ENCODE data around the gene MICU1.
"Not testable (repeated sequence)": the region's sequence is repeated elsewhere in the genome, so short reads cannot be mapped to it uniquely, and the experiment has no call there.

The MICU1 gene

DNA sequence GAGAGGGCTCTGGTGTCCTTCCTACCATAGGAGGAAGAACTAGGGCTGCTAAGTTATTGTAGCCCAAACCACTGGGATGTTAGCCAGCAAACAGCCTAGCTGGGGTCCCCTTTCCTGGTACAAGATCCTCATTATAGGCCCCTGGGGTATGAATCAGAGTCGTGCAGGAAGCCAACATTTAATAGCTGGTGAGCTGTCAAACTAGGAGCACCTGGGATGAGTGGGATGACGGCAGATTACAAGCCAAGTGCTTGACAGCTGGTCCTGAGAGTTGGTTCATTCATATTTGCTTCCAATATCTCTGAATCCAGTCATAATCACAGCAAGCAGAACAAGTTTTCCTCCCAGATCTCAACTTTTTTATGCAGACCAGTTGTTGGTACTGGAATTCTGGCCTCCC lies 246.1 kb downstream of the MICU1 start:
- in situ Hi-C loops (cut with HindIII; ENCODE audit: low pct_ligation_motif_present, low pct_unique_long_range_greater_than_20kb, low sequenced_read_pairs): no loop called here
- no peak for DNase-seq

DNA sequence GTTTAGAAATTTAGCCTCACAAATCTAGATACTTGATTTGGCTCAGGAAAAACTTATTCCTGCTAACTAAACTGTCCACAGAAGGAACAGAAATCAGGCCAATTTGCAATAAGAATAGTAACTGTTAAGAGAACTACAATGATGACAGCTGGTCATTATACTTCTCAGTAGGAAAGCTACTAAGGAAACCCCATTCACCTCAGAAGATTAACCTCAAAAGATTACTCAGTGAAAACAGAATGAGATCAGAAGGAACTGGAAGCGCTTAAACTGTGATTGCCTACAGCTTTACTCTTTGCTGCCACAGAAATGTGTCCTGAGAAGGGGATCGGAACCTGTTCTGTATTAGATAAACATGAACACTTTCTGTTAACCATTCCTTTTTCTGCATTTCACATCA lies 246.8 kb downstream of the MICU1 start:
- in situ Hi-C loops (cut with HindIII; ENCODE audit: low pct_ligation_motif_present, low pct_unique_long_range_greater_than_20kb, low sequenced_read_pairs): no loop called here
- no peak for DNase-seq

DNA sequence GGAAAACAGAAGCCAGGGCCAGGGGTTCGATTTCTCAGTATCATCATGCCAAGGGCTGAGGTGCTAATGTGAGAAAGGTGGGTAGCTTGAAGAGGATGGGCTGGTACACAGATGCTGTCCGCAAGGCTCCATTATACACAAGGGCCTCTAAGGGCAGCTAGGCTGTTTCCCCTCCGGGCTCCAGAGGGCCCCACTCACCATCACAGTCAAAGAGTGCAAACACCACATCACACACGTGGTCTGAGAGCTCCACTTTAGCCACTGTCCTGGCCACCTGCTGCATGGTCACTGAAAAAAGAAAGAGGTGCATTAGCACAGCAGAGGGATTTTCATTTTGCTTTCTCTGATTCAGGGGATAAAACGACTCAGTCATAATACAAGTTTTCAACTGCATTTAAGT lies 250.3 kb downstream of the MICU1 start:
- DNase-seq: peak; percentile 19

DNA sequence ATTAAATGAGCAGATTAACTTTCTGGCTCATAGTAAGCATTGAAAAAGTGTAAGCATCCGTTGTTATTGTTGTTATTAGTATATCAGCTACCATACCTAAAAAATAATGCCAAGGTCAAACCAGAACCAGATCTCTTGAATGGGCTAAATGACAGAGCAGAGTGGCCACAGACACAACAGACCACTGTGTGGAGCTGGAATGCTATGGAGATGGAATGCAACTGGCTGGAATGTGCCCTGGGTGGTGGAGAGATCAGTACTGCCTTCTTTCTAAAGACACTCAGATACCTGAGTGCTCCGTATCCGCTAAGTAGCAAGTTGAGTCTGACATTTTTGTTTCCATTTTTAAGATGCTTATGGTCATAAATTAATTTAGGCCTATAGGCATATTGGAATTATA lies 250.7 kb downstream of the MICU1 start:
- in situ Hi-C loops (cut with HindIII; ENCODE audit: low pct_ligation_motif_present, low pct_unique_long_range_greater_than_20kb, low sequenced_read_pairs): no loop called here
- DNase-seq: no peak

More for the DNA sequence above, 250.3 kb downstream of the MICU1 start:
- in situ Hi-C loops (cut with HindIII; ENCODE audit: low pct_ligation_motif_present, low pct_unique_long_range_greater_than_20kb, low sequenced_read_pairs): no loop called here

DNA sequence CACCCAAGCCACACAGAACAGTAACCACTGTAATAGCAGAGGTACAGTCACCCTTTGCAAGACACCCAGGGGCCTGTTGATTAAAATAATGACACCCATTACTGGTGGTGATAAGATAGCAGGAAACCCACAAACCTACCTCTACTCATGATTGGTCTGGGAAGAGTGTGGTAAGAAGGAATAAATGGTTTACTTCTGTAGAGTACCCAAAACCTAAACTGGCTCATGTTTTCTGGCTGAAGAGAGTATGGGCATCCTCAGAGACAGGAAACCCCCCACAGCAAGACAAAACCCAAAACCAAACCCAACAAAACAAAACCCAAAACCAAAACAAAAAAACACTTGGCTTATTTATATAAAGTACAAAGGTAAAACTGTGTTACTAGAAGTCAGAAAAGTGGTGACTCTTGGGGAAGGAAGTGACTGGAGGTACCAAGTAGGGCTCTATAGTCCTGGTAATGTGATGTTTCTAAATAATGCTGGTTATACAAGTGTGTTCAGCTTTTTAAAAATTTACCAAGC lies 255.6 kb downstream of the MICU1 start:
- DNase-seq: no peak
- in situ Hi-C loops (cut with HindIII; ENCODE audit: low pct_ligation_motif_present, low pct_unique_long_range_greater_than_20kb, low sequenced_read_pairs): no loop called here

DNA sequence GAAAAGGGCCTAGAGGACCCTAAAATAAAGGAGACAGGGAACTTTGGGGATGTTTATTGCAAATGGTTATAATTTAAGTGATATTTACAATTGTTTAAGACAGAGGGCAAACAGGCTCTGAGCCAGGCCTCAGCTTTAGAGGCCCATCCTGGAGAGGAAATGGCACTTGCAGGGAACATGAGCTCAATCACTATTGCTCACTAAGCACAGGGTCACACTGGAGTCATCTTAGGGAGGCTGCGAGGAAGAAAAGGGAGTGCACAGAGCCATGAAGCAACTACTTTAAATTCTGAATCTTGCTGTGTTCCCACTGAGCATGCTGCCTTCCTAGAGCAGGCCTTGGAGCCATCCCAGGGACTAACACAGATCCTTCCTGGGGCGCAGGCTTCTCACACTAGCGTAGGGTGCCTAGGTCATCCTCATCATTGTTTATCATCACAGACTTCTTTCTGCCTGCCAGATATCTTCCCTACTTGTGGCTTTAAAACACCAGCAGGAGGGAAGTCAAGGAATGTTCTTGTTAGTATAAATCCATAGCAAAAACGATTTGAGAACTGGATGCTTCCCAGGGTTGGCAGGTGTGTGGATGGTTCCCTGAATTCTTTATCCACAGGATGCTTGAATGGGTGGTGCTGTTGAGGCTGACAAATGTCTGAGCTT lies 258.4 kb downstream of the MICU1 start:
- no peak for DNase-seq
- in situ Hi-C loops (cut with HindIII; ENCODE audit: low pct_ligation_motif_present, low pct_unique_long_range_greater_than_20kb, low sequenced_read_pairs): no loop called here

DNA sequence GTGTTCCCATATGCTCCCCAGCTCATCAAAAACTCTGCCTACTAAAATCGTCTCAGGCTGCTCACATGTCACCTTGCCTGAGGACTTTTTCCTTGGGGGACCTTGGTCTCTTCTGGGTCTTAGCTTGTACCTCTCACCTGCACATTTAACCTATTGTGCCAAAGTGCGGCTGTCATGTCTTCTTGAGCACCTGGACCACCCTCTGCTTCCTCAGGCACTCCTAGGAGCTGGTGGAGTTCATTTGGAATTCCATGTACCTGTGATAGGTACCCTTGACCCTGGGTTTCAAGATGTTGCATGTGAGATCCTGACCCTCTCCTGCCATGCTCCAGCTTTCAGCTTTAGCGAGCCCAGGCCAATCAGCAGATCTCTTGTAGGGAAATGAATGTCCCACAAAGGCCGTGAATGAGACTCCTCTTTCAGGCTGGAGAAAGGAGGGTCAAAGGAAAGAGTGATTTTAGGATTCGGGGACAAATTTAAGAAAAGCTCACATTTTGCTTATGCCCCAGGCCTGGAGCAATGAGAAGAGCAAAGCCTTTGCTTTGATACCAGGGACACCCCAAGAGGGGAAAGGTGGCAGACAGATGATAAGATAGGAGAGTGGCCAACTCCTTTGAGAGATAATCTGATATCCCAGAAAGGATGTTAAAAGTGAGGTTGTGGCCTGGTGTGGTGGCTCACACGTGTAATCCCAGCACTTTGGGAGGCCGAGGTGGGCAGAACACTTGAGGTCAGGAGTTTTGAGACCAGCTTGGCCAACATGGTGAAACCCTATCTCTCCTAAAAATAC lies 260.6 kb downstream of the MICU1 start:
- no peak for DNase-seq
- in situ Hi-C loops (cut with HindIII; ENCODE audit: low pct_ligation_motif_present, low pct_unique_long_range_greater_than_20kb, low sequenced_read_pairs): no loop called here

DNA sequence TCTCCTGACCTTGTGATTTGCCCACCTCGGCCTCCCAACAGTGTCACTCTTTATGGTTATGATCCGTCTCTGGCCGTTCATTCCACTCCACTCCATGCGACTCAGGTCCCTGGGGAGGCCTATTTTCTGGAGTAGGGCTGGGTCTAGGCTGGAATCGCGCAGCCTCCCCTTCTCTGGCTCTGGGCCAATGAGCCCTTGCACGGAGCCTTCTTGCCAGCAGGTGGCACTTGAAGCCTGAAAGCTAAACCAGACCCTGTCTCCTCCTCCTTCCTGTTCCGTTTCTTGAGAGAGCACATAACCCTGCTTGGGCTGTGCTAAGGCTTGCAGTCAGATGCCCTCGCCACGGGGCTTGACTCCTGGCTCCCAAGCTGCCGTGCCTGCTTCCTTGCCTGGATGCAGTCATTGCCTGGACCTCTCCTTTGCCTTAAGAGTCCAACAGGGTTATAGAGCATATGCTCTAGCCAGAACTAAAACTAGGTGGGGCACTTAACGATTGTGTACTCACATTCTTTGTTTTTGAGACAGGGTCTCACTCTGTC lies 261.6 kb downstream of the MICU1 start:
- in situ Hi-C loops (cut with HindIII; ENCODE audit: low pct_ligation_motif_present, low pct_unique_long_range_greater_than_20kb, low sequenced_read_pairs): no loop called here
- DNase-seq: peak; percentile 97

DNA sequence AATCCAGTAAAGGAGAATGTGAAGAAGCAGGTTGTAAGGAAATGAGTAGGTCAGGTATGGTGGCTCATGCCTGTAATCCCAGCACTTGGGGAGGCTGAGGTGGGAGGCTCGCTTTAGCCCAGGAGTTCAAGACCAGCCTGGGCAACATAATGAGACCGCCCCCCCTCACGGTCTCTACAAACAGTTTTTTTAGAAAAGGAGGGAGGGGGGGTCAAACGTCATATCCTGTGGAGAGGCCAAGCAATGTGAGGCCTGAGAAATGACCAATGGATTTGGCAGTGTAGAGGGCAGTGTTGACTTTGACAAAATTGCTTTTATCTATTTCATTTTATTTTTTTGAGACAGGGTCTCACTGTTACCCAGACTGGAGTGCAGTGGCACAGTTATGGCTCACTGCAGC lies 268.9 kb downstream of the MICU1 start:
- in situ Hi-C loops (cut with HindIII; ENCODE audit: low pct_ligation_motif_present, low pct_unique_long_range_greater_than_20kb, low sequenced_read_pairs): no loop called here
- DNase-seq: no peak

DNA sequence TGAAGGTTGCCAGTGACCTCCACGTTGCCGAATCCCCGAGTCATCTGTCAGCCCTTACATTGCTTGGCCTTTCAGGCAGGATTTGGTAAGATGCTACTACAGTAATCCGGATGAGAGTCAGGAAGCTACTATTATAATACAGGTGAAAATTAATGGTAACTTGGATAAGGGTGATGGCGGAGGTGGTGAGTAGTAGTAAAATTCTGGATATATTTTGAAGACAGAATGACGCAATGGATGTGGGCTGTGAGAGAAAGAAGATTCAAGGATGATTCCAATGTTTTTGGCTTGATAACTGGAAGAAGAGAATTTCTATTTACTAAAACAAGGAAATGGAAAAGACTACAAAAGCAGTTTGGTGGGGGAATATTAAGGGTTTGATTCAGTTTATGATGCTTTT lies 269.8 kb downstream of the MICU1 start:
- DNase-seq: no peak
- in situ Hi-C loops (cut with HindIII; ENCODE audit: low pct_ligation_motif_present, low pct_unique_long_range_greater_than_20kb, low sequenced_read_pairs): no loop called here

DNA sequence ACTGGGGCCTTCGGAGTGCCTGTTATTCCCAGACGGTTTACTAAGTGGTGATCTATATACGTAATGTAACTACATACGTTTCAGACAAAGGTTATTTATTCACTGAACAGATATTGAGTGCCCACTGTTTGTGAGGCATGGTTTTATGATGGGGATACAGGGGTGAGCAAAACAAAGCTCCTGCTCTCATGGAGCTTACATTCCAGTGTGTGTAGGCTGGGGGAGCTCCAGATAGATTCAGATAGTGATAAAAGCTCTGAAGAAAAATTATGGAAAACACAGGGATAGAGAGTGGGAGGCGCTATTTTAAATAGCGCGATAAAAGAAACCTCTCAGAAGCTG lies 270.7 kb downstream of the MICU1 start:
- DNase-seq: no peak
- in situ Hi-C loops (cut with HindIII; ENCODE audit: low pct_ligation_motif_present, low pct_unique_long_range_greater_than_20kb, low sequenced_read_pairs): no loop called here

DNA sequence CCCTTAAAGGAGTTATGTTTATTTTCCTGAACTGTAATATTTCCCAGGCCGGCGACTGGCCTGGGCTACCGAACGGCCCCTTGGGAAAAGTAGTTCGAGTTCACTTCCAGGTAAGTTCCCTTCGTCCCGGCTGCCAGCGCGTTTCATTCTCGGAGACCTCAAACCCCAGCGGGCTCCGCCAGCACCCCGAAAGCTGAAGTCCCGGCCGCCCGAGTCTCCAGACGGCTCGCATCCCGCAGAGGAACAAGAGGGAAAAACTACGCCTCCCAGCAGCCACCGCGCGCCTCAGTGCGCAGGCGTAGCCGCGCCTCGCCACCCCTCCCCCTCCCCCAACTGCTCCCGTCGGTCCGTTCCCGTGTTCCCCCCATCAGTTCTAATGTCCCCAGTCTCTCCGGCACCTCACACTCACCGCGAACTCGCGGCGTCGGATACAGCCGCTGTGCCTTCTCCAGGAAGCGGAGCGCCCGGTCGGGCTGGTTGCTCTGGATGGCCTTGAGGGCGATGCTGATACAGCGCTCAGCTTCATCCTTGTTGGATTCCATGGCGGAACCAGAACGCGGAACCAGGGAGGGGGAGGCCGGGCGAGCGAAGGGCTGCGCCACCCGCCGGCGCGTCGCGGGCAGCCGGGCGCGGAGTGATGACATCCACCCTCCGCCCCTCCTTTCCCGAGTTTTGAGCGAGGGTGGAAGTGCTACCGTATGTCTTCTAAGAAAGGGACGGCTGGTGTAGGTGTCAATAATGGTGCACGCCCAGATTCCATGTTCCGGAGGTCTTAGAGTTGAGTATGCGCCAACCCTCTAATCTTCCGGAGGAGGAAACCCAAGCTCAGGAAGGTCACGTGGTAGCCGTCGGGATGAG lies 271.3 kb downstream of the MICU1 start, which contains the start of gene DNAJB12:
TSS of gene DNAJB12 (minus strand) at position 564 of the 858 bp plus-strand sequence. CDS start at position 542, 22 bp downstream.
- in situ Hi-C loops (cut with HindIII; ENCODE audit: low pct_ligation_motif_present, low pct_unique_long_range_greater_than_20kb, low sequenced_read_pairs): no loop called here
- peak; percentile 98 for DNase-seq

DNA sequence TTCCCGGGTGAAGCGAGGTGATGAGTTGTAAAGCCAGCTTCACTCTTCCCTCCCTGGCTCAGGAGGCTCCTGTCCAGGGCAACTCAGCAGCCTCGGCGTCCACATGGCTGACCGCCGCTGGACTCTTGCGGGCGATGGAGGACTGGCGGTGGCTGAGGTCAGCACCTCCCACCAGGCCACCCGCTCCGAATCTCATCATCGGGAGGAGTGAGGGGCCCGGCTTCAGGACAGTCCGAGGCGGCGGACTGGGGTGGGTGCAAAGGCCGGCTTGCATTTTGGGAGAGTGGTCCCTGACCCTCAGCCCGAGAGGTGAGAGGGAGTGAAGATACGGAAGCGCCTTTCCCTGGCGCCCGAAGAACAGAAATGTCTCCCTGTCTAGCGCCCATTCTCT lies 271.9 kb downstream of the MICU1 start:
- in situ Hi-C loops (cut with HindIII; ENCODE audit: low pct_ligation_motif_present, low pct_unique_long_range_greater_than_20kb, low sequenced_read_pairs): no loop called here
- peak; percentile 48 for DNase-seq

DNA sequence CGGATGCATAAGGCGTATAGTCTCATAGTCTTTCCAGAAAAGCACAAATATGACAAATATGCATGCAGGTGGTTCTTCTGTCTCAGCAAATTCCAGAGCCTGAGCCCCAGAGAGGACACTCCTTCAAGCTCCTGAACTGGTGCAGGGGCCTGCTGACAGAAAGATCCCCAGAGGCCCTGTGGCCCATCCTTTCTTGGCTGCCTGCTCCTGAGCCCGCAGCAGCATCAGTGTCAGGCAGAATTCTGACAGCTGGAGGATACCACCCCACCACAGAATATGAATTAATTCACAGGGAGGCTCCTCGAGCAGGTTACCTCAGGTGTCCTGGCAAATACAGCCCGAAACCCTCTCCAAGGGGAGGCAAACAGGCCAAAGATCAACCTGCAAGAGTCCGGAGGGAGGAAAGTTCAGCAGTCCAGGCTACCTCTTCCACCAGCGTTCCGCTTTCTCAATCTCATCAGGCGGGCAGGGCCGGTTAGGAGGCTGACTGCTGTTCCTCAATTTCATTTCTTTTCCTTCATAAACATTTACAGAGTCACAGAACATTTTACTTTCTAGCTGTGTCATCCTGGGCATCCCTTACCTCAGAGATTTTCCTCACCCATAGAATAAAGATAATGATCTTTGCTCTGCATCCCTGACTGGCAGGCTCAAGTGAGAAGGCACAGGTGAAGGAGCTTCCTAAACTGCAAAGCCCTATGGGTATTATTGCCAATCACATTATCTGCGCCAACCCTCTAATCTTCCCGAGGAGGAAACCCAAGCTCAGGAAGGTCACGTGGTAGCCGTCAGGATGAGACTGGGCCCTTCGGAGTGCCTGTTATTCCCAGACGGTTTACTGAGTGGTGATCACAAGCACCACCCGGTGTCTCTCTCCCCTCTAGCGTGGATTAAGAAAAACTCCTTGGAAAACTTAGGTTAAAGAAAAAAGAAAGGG lies 272.6 kb downstream of the MICU1 start:
- no peak for DNase-seq
- in situ Hi-C loops (cut with HindIII; ENCODE audit: low pct_ligation_motif_present, low pct_unique_long_range_greater_than_20kb, low sequenced_read_pairs): no loop called here

DNA sequence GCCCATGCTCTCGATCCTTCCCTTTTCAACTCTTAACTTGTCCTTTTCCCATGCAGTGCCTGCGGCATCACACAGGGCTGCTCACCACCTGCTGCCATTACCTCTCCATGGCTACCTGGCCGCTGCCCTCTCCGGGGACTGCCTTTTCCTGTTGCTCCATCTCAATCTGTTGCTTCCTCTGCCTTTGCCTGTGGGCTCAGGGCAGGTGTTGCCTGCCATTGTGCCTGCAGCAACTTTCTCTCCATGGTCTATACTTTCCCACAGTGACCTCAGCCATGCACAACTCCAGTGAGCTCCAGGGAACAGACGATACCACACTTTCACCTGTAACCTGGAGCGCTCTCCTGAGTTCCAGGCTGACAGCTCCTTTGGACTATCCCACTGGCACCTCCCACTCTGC lies 274.4 kb downstream of the MICU1 start:
- in situ Hi-C loops (cut with HindIII; ENCODE audit: low pct_ligation_motif_present, low pct_unique_long_range_greater_than_20kb, low sequenced_read_pairs): no loop called here
- no peak for DNase-seq

DNA sequence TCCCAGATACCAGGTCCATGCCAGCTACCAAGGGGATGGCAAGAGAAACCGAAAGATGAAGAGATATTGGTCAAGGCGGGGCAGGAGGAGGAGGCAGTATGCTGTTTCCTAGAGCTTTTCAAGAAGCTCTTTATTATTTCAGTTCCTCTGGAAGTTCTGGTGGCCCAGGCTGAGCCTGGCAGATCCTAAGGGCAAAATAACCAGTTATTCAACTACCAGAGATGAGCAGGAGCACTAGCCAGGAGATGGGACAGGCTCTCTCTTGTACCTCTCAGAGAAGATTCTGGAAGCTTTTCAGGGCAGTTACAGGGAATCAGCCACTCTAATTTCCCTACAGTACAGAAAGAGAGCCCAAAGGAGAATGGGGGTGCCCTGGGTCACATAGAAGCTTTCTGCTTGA lies 276.4 kb downstream of the MICU1 start:
- in situ Hi-C loops (cut with HindIII; ENCODE audit: low pct_ligation_motif_present, low pct_unique_long_range_greater_than_20kb, low sequenced_read_pairs): no loop called here
- DNase-seq: no peak

DNA sequence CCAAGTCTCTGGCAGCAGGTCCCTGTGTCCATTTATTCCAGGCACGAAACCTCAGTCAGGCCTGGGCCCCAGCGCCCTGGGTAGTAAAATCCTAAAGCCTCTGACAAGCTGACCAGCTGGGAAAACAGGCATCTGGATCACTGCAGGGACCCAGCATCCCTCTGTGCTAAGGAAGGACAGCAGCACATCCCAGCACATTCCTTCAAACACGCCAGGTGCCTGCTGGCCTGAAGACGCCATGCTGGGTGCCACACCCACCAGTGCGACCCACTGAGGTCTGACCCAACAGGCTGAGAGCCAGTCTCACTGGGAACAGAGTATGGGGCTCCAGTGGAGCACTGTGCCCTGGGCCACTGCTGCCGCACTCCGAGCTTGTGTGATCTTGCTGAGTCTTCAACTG lies 277.6 kb downstream of the MICU1 start:
- in situ Hi-C loops (cut with HindIII; ENCODE audit: low pct_ligation_motif_present, low pct_unique_long_range_greater_than_20kb, low sequenced_read_pairs): no loop called here
- DNase-seq: no peak

DNA sequence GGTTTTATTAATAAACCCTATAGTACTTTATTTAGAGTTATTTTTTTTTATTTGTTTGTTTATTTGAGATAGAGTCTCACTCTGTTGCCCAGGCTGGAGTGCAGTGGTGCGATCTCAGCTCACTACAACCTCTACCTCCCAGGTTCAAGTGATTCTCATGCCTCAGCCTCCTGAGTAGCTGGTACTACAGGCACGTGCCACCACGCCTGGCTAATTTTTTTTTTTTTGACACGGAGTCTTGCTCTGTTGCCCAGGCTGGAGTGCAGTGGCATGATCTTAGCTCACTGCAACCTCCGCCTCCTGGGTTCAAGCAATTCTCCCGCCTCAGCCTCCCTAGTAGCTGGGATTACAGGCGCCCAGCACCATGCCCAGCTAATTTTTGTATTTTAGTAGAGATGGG lies 279.8 kb downstream of the MICU1 start:
- in situ Hi-C loops (cut with HindIII; ENCODE audit: low pct_ligation_motif_present, low pct_unique_long_range_greater_than_20kb, low sequenced_read_pairs); DNase-seq: not testable (repeated sequence)

Data from ACHN (cell line).